Astrocyte (in vitro differentiated cells and primary cell): ENCODE data around the gene IQCC.

Source experiments
- CTCF ChIP-seq: IDR thresholded peaks from 2 replicates; pipeline ENCODE4 v1.5.1; 2011; ENCODE audit warnings: low read depth, mild to moderate bottlenecking, inconsistent platforms, low read length, moderate library complexity; ENCODE audit not compliant: insufficient read depth
- EZH2 ChIP-seq: IDR thresholded peaks from 2 replicates; pipeline ENCODE4 v1.6.1; 2012; ENCODE audit warnings: mild to moderate bottlenecking, low read length, inconsistent platforms; ENCODE audit not compliant: insufficient read depth

GRCh38 chr1:32241001-32241763 is 35.7 kb downstream of the IQCC start:
- TF ChIP-seq CTCF (no peak), EZH2 (no peak)
